ENCODE measurements around the gene CFAP99. TPM values are rescaled to one million over a fixed set of nuclear protein-coding genes. Genes with fewer than 3 reads are reported as not detected.

The CFAP99 gene
- polyA plus RNA-seq, 1 experiment, result not detected

DNA sequence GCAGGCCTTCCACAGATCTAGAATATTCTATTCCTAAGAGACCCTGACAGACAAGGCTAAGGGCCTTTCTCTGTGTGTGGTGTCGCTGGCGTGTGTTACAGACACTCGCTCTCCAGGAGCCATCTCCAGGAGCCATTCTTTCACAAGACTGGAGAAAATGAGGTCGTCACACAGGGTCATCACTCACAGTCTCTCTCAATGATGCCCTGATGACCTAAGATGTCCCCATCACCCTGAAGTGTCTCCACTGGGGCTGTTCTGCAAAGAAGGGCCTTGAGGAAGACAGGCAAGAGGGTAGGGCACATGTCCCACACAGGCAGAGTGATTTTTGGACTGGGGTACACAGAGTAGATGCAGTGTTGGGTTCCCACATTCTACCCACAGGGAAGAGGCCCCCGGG lies 35.0 kb upstream of the CFAP99 start:
- Histone ChIP-seq H3K4me3 (ENCODE audit: low read depth, low read length) (no peak overlapping the region), H3K36me3 (ENCODE audit: control insufficient read depth, insufficient read depth, low read length) (no peaks in the 10 kb centered on the region), H3K27me3 (ENCODE audit: control insufficient read depth, insufficient read depth, low read length) (peaks cover 4% of the 10 kb centered on the region; the same call in 1 of the 2 replicates)
- TF ChIP-seq CTCF (IDR thresholded peaks at IDR 0.05; ENCODE audit: insufficient read depth, low read depth, low read length), result no peak
- ChIA-PET CTCF (no interaction called here), POLR2A (no interaction called here)
- no peak for DNase-seq (ENCODE audit: low read depth)

- POLR2A ChIA-PET, result no interaction called here
- CTCF ChIA-PET, result no interaction called here
- peaks cover 7% of the 10 kb centered on the region; the same call in 1 of the 2 replicates for H3K27me3 ChIP-seq (ENCODE audit: control insufficient read depth, insufficient read depth, low read length)
Observed at GRCh38 chr4:2384245-2384644, 34.5 kb upstream of the CFAP99 start.

DNA sequence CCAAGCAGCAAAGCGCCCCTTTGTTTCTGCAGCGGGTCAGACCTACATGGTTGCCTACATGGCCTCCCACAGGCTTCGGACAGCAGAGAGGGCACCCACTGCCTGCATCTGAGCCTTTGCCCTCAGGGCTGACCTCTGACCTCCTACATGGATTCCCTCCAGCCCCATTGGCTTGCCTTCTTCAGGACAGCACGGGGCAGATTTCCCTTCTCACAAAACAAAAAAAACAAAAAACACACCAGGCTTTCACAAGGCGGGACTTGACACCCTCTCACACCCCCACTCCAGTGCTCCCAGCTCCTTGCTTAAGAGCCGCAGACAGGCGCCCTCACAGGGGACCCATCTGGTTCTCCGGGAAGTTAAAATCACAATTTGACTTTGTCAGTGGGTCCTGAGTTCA lies 33.2 kb upstream of the CFAP99 start:
- Histone ChIP-seq H3K4me3 (ENCODE audit: low read depth, low read length) (no peak overlapping the region), H3K36me3 (ENCODE audit: control insufficient read depth, insufficient read depth, low read length) (no peaks in the 10 kb centered on the region), H3K27me3 (ENCODE audit: control insufficient read depth, insufficient read depth, low read length) (peaks cover 13% of the 10 kb centered on the region)
- DNase-seq (ENCODE audit: low read depth), result no peak
- POLR2A ChIA-PET, result no interaction called here
- TF ChIP-seq CTCF (IDR thresholded peaks at IDR 0.05; ENCODE audit: insufficient read depth, low read depth, low read length), result no peak
- CTCF ChIA-PET, result interaction anchor here (1.2 kb wide), 1 partner anchor 27 kb away, joined by 3 read pairs; no protein-coding TSS in a partner anchor

More at GRCh38 chr4:2384245-2384644, 34.5 kb upstream of the CFAP99 start:
- Histone ChIP-seq H3K4me3 (ENCODE audit: low read depth, low read length) (no peak overlapping the region), H3K36me3 (ENCODE audit: control insufficient read depth, insufficient read depth, low read length) (no peaks in the 10 kb centered on the region)
- TF ChIP-seq CTCF (IDR thresholded peaks at IDR 0.05; ENCODE audit: insufficient read depth, low read depth, low read length), result no peak
- DNase-seq (ENCODE audit: low read depth), result no peak

- H3K4me3 ChIP-seq (ENCODE audit: low read depth, low read length), result no peak overlapping the region
- POLR2A ChIA-PET, result no interaction called here
- CTCF ChIA-PET, result interaction anchor here (1.2 kb wide), 1 partner anchor 26 kb away, joined by 3 read pairs; no protein-coding TSS in a partner anchor
- no peaks in the 10 kb centered on the region for H3K36me3 ChIP-seq (ENCODE audit: control insufficient read depth, insufficient read depth, low read length)
- TF ChIP-seq CTCF (IDR thresholded peaks at IDR 0.05; ENCODE audit: insufficient read depth, low read depth, low read length), result no peak
- DNase-seq (ENCODE audit: low read depth), result no peak
- H3K27me3 ChIP-seq (ENCODE audit: control insufficient read depth, insufficient read depth, low read length), result peaks cover 18% of the 10 kb centered on the region
Observed at GRCh38 chr4:2386717-2387116, 32.0 kb upstream of the CFAP99 start.

DNA sequence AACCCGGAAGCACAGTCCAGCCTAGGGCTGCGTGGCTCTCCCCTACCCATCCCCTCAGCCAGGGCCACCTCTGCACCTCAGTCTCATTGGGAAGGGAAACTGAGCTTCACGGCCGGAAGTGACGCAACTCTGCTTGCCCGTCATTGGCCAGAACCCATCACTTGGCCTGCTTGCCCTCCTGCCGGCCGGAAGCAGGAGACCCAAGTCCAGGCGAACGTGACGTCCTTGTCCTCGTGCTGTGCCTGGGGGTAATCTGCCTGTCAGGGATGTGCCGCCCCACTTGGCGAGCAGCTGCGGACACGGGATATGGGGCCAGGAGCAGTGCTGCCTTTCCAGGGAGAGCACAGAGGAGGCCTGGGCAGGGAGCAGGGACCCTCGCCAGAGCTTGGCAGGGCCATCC lies 31.5 kb upstream of the CFAP99 start:
- DNase-seq (ENCODE audit: low read depth), result no peak
- Histone ChIP-seq H3K36me3 (ENCODE audit: control insufficient read depth, insufficient read depth, low read length) (no peaks in the 10 kb centered on the region), H3K4me3 (ENCODE audit: low read depth, low read length) (no peak overlapping the region), H3K27me3 (ENCODE audit: control insufficient read depth, insufficient read depth, low read length) (peaks cover 18% of the 10 kb centered on the region)
- POLR2A ChIA-PET, result no interaction called here
- TF ChIP-seq CTCF (IDR thresholded peaks at IDR 0.05; ENCODE audit: insufficient read depth, low read depth, low read length), result no peak
- CTCF ChIA-PET, result no interaction called here
